K562 (cell line): ENCODE measurements around the gene UBE2E3. TPM values are rescaled to one million over a fixed set of nuclear protein-coding genes. Genes with fewer than 3 reads are reported as not detected.

Experiments used
- REST ChIP-seq, 2 experiments: fragments of 450-650 bp; formaldehyde crosslinking in 1 of 2; IDR thresholded peaks; 2 replicates each; pipeline versions ENCODE4 v1.4.0 to v1.6.1; 2014 to 2020; ENCODE audit warnings: mild to moderate bottlenecking in 2 of 2, borderline replicate concordance in 1 of 2, low read depth in 1 of 2
- polyA plus RNA-seq, 8 experiments: library from polyadenylated mRNA; depleted of rRNA in 4 of 8; stranded (reverse) in 5 of 8; unstranded in 3 of 8; fragments of >200 nt; fragmentation: Nextera tagmentation in 2 of 8; fragmentation: Illumina TruSeq in 1 of 8; extraction: Ambion mirVana in 2 of 8; extraction: Trizol in 1 of 8; gene quantifications; 2 replicates each; pipeline versions ENCODE4 v1.2.1 to v1.2.3, GENCODE V29; 2011 to 2014; ENCODE audit warnings: inconsistent platforms in 1 of 8, missing spikeins in 1 of 8
- total RNA-seq, 7 experiments: library from RNA; depleted of rRNA in 6 of 7; stranded (reverse); fragments of >200 nt in 6 of 7; fragmentation: Illumina TruSeq in 2 of 7; extraction: Trizol in 2 of 7; gene quantifications; 2 replicates each; pipeline versions ENCODE4 v1.2.1 to v1.2.3, GENCODE V29; 2011 to 2021; ENCODE audit warnings: low replicate concordance in 1 of 7

The UBE2E3 gene
- total and polyA plus RNA-seq, 9 of the 15 experiments (the other 6 are each of a cell fraction or from before 2014, with no cell fraction given) = 58.2 to 173 (median 78.0) TPM

GRCh38 chr2:181104512-181105115 is 124.2 kb downstream of the UBE2E3 start (continued):
- TF ChIP-seq REST (IDR thresholded peaks at IDR 0.05; ENCODE audit: borderline replicate concordance) (peak; percentile 13; the same call in 1 of the 2 replicates), REST (CRISPR knock-in tag; IDR thresholded peaks at IDR 0.05; ENCODE audit: low read depth) (no peak)
